ENCODE data around the gene RNF146. TPM values are rescaled to one million over a fixed set of nuclear protein-coding genes. Genes with fewer than 3 reads are reported as not detected.

RNF146 gene
- total and polyA plus RNA-seq, 9 donors, result 39.2 to 66.9 (median 52.3) TPM

DNA sequence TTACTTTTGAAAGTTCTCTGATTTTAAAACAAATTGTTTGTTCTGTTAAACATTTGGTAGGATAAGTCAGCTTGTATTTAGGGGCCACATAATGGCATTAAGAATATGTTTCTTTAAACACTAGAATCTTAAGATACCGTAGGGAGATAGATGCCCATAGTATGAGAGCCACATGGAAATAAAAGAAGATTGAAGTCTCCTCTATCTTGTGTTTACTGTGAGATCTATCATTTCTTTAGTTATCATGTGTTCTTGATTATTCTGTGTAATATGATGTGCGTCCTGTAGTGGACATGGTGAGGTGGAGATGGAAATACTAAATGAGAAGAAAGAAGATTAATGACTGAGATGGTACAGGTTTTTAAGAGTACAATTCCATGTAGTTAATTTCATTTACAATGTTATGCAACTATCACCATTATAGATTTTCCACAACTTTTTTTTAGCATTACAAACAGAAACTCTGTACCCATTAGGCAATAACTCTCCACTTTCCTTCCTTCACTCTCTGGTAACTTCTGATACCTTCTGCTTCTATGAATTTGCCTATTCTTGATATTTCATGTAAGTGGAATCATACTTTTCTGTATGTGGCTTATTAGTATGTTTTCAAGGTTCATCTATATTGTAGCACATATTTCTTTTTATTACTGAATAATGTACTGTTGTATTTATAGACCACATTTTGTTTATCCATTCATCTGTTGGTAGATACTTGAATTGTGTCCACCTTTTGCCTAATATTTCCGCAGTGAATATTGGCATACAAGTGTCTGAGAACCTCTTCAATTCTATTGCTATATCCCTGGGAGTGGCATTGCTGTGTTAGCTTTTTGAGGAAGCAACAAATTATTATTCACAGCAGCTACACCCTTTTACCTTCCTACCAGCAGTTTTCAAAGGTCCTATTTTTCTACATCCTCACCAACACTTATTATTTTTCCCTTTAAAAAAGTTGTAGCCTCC lies 11.5 kb downstream of the RNF146 start:
- Histone ChIP-seq H3K27me3 (ENCODE audit: control insufficient read depth, insufficient read depth, low read length) (no peaks in the 10 kb centered on the region), H3K4me3 (ENCODE audit: low read length) (no peak overlapping the region), H3K4me1 (ENCODE audit: control insufficient read depth, insufficient read depth, low read length) (no peaks in the 10 kb centered on the region), H3K9me3 (replicated peaks; ENCODE audit: control insufficient read depth, low read depth, low read length) (no peaks in the 10 kb centered on the region), H3K36me3 (ENCODE audit: control insufficient read depth, insufficient read depth, low read length) (peaks cover 6% of the 10 kb centered on the region), H3K27ac (ENCODE audit: low read length) (no peak overlapping the region)
- WGBS (ENCODE audit: insufficient coverage), result no CpG with 5 or more reads among the region's 3 CpGs
- DNase-seq, result no peak

DNA sequence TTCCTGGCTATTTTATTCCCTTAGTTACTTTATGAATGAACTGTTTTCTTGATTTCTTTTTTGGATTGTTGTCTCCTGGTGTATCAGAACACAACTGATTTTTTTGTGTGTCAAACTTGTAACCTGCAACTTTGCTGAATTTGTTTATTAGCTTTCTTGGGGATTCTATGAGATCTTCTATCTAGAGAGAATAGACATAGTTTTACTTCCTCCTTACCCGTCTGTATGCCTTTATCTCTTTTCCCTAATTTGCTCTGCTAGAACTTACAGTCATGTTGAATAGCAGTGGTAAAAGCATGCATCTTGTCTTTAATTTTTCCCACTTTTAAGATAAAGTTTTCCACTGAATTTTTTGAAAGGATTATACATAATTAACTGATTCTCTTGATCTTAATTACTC lies 13.2 kb downstream of the RNF146 start:
- no peak for DNase-seq
- H3K36me3 ChIP-seq (ENCODE audit: control insufficient read depth, insufficient read depth, low read length), result peaks cover 6% of the 10 kb centered on the region
- no peak overlapping the region for H3K27ac ChIP-seq (ENCODE audit: low read length)
- WGBS (ENCODE audit: insufficient coverage), result no CpG with 5 or more reads among the region's 1 CpG
- no peaks in the 10 kb centered on the region for H3K4me1 ChIP-seq (ENCODE audit: control insufficient read depth, insufficient read depth, low read length)
- no peaks in the 10 kb centered on the region for H3K9me3 ChIP-seq (replicated peaks; ENCODE audit: control insufficient read depth, low read depth, low read length)
- H3K27me3 ChIP-seq (ENCODE audit: control insufficient read depth, insufficient read depth, low read length), result no peaks in the 10 kb centered on the region
- no peak overlapping the region for H3K4me3 ChIP-seq (ENCODE audit: low read length)

GRCh38 chr6:127282184-127282583 lies 15.5 kb downstream of the RNF146 start:
- Histone ChIP-seq H3K4me1 (ENCODE audit: control insufficient read depth, insufficient read depth, low read length) (no peaks in the 10 kb centered on the region), H3K27ac (ENCODE audit: low read length) (no peak overlapping the region), H3K4me3 (ENCODE audit: low read length) (no peak overlapping the region), H3K36me3 (ENCODE audit: control insufficient read depth, insufficient read depth, low read length) (peaks cover 16% of the 10 kb centered on the region), H3K27me3 (ENCODE audit: control insufficient read depth, insufficient read depth, low read length) (no peaks in the 10 kb centered on the region), H3K9me3 (replicated peaks; ENCODE audit: control insufficient read depth, low read depth, low read length) (no peaks in the 10 kb centered on the region)
- no peak for DNase-seq
- no CpG with 5 or more reads among the region's 1 CpG for WGBS (ENCODE audit: insufficient coverage)

DNA sequence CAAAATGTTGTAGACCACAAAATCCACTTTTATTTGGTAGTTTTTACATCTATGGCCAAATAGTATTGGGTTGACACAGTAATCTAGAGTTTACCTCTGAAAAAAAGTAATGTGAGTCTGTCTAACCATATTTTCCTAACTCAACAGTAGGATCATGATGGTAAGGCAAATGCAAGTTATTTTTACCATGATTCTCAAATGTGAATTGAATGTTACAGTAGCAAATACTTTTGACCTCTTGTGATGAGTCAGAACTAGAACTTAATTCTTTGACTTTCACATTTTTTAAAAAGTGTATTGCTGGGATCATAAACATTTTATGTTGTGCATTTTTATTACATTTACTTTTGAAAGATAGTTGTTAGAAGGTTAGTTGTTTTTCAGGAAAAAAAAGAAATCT lies 22.0 kb downstream of the RNF146 start:
- H3K27ac ChIP-seq (ENCODE audit: low read length), result no peak overlapping the region

DNA sequence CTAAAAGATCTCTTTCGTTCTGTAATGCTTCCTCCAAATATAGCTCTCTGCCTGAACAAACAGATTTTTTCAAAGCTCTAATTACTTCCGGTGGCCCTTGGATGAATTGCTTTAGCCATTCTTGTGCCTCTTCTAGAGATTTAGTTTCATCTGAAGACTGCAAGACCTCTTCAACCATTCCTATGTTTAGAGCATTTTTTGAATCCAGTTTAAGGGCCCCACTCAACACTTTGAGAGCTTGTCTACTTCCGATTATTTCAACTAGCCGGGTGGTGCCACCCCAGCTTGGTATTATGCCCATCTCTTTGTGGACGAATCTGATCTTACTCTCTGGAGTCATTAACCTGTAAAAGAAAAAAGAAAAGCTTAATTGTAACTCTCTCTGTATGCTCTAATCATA lies 23.3 kb downstream of the RNF146 start:
- no peak for DNase-seq
- H3K27ac ChIP-seq (ENCODE audit: low read length), result no peak overlapping the region
- H3K9me3 ChIP-seq (replicated peaks; ENCODE audit: control insufficient read depth, low read depth, low read length), result no peaks in the 10 kb centered on the region
- H3K4me3 ChIP-seq (ENCODE audit: low read length), result no peak overlapping the region
- H3K27me3 ChIP-seq (ENCODE audit: control insufficient read depth, insufficient read depth, low read length), result no peaks in the 10 kb centered on the region
- H3K36me3 ChIP-seq (ENCODE audit: control insufficient read depth, insufficient read depth, low read length), result peaks cover 15% of the 10 kb centered on the region
- 47% methylated on average over 2 of the region's 5 CpGs for WGBS (ENCODE audit: insufficient coverage)
- H3K4me1 ChIP-seq (ENCODE audit: control insufficient read depth, insufficient read depth, low read length), result no peaks in the 10 kb centered on the region

More for the DNA sequence above, 22.0 kb downstream of the RNF146 start:
- DNase-seq, result no peak
- no peaks in the 10 kb centered on the region for H3K4me1 ChIP-seq (ENCODE audit: control insufficient read depth, insufficient read depth, low read length)
- no peaks in the 10 kb centered on the region for H3K9me3 ChIP-seq (replicated peaks; ENCODE audit: control insufficient read depth, low read depth, low read length)
- H3K4me3 ChIP-seq (ENCODE audit: low read length), result no peak overlapping the region
- peaks cover 15% of the 10 kb centered on the region for H3K36me3 ChIP-seq (ENCODE audit: control insufficient read depth, insufficient read depth, low read length)
- H3K27me3 ChIP-seq (ENCODE audit: control insufficient read depth, insufficient read depth, low read length), result no peaks in the 10 kb centered on the region

DNA sequence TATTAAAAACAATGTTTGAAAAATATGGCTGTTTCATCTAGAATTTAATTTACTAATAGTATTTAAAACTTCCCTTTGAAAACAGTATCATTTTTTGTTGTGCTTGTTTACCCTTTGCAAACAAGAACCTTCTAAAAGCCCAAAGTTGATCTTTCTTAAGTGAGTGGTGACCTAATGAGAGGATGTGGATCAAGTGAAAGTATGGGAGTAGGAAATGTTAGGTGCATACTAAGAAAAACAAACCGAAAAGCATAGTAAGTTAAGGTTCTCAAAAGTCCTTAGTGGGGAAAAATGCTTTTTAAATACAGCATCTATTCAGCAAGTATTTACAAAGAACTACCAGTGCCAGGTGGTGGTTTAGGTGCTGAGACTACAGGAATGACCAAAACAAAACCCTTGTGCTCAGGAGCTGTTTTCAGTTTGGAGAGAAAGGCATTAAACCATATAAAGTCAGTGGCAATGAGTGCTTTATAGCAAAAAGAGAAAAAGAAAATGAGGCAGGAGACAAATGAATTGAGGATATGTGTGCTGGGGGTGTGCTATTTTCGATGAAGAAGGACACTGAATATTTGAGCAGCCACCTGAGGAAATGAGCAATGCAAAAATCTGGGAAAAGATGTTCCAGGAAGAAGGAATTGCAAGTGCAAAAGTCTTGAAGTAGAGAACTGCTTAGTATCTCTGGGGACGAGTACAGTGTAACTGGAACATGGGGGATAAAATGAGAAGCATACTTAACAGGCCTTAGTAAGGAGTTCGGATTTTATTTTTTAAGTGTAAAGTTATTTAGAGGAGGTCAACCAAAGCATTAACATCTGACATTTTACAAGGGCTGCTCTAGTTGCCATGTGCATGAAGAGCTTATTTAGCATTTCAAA lies 24.0 kb downstream of the RNF146 start:
- peak; percentile 51 for DNase-seq
- Histone ChIP-seq H3K9me3 (replicated peaks; ENCODE audit: control insufficient read depth, low read depth, low read length) (no peaks in the 10 kb centered on the region), H3K4me1 (ENCODE audit: control insufficient read depth, insufficient read depth, low read length) (no peaks in the 10 kb centered on the region), H3K36me3 (ENCODE audit: control insufficient read depth, insufficient read depth, low read length) (peaks cover 13% of the 10 kb centered on the region), H3K4me3 (ENCODE audit: low read length) (no peak overlapping the region), H3K27ac (ENCODE audit: low read length) (no peak overlapping the region), H3K27me3 (ENCODE audit: control insufficient read depth, insufficient read depth, low read length) (no peaks in the 10 kb centered on the region)
- 24% methylated on average over 1 of the region's 4 CpGs for WGBS (ENCODE audit: insufficient coverage)

DNA sequence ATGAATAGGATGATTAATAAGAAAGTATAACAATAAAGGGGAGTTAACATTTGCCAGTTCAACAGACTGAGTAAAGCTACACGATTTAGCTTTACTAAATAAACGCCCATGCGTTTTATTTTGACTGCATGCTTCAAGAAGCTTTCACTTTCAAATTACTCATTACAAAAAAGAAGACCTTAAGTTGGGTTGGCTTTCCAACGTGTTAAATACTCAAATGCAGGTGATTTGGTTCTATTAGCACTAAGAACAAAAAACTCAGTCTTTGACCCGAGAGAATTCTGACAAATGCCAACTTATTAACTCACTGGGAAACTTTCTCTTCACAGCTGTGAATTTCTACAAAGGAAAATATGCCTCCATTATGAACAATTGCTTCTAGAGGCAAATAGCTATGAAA lies 24.8 kb downstream of the RNF146 start:
- peaks cover 12% of the 10 kb centered on the region for H3K36me3 ChIP-seq (ENCODE audit: control insufficient read depth, insufficient read depth, low read length)
- no CpG with 5 or more reads among the region's 5 CpGs for WGBS (ENCODE audit: insufficient coverage)

DNA sequence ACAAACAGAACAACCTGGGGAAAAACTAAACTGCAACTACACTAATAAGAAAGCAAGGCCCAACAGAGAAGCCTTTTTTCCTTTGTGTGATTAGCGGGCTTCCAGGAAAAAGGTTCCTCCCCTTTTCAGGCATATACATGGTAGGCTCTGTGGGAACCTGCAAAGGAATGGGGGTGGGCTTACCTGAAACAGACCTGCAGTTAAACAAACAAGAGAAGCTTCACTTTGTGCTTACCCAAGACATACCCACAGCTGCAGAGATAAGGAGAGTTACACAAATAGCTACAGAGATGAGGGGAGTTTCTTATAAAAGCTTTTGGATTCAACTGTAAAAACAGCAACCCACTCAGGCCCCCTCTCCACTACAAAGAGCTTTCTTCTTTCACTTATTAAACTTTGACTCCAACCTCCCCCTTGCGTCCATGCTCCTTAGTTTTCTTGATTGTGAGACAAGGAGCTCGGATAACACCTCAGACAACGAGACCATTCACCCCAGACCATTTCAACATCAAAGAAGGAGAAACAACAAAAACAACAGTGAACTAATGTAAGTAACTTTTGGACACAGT lies 30.9 kb downstream of the RNF146 start:
- WGBS (ENCODE audit: insufficient coverage), result no CpG with 5 or more reads among the region's 4 CpGs
- Histone ChIP-seq H3K36me3 (ENCODE audit: control insufficient read depth, insufficient read depth, low read length) (peaks cover 2% of the 10 kb centered on the region), H3K4me1 (ENCODE audit: control insufficient read depth, insufficient read depth, low read length) (peaks cover 3% of the 10 kb centered on the region), H3K27me3 (ENCODE audit: control insufficient read depth, insufficient read depth, low read length) (no peaks in the 10 kb centered on the region), H3K4me3 (ENCODE audit: low read length) (no peak overlapping the region), H3K9me3 (replicated peaks; ENCODE audit: control insufficient read depth, low read depth, low read length) (no peaks in the 10 kb centered on the region), H3K27ac (ENCODE audit: low read length) (no peak overlapping the region)
- no peak for DNase-seq

More for the DNA sequence above, 24.8 kb downstream of the RNF146 start:
- DNase-seq, result no peak
- Histone ChIP-seq H3K27ac (ENCODE audit: low read length) (no peak overlapping the region), H3K9me3 (replicated peaks; ENCODE audit: control insufficient read depth, low read depth, low read length) (no peaks in the 10 kb centered on the region), H3K27me3 (ENCODE audit: control insufficient read depth, insufficient read depth, low read length) (no peaks in the 10 kb centered on the region), H3K4me3 (ENCODE audit: low read length) (no peak overlapping the region), H3K4me1 (ENCODE audit: control insufficient read depth, insufficient read depth, low read length) (no peaks in the 10 kb centered on the region)

GRCh38 chr6:127298475-127298874 lies 31.8 kb downstream of the RNF146 start:
- no CpG with 5 or more reads among the region's 2 CpGs for WGBS (ENCODE audit: insufficient coverage)
- DNase-seq, result no peak
- H3K9me3 ChIP-seq (replicated peaks; ENCODE audit: control insufficient read depth, low read depth, low read length), result no peaks in the 10 kb centered on the region
- H3K4me1 ChIP-seq (ENCODE audit: control insufficient read depth, insufficient read depth, low read length), result peaks cover 3% of the 10 kb centered on the region
- H3K36me3 ChIP-seq (ENCODE audit: control insufficient read depth, insufficient read depth, low read length), result peaks cover 2% of the 10 kb centered on the region
- no peak overlapping the region for H3K27ac ChIP-seq (ENCODE audit: low read length)
- H3K27me3 ChIP-seq (ENCODE audit: control insufficient read depth, insufficient read depth, low read length), result no peaks in the 10 kb centered on the region
- H3K4me3 ChIP-seq (ENCODE audit: low read length), result no peak overlapping the region
